NCI-H187 (cell line): ENCODE measurements around the gene SOWAHD.
"Not testable (repeated sequence)": the region's sequence is repeated elsewhere in the genome, so short reads cannot be mapped to it uniquely, and the experiment has no call there.

Source experiments
- DNase-seq, 2 experiments: peaks; one replicate each; lab custom pipeline; 2025; lab: John Stamatoyannopoulos, UW

Gene SOWAHD

GRCh38 chrX:119757979-119758730 is at the start of gene SOWAHD:
SOWAHD (plus strand) TSS chrX:119758588; CDS start chrX:119758668, 80 bp downstream.
- no peak for DNase-seq

GRCh38 chrX:119708936-119709335 is 49.5 kb upstream of the SOWAHD start:
- no peak for DNase-seq

GRCh38 chrX:119709630-119710029 is 48.8 kb upstream of the SOWAHD start:
- DNase-seq, result no peak

- DNase-seq, result no peak
These were observed 36.9 kb upstream of the SOWAHD start for GRCh38 chrX:119721487-119721886.

GRCh38 chrX:119721926-119722325 is 36.5 kb upstream of the SOWAHD start:
- DNase-seq, result no peak

GRCh38 chrX:119726900-119727555 is 31.4 kb upstream of the SOWAHD start:
- DNase-seq, result no peak

- DNase-seq, result no peak
These were observed 29.9 kb upstream of the SOWAHD start for GRCh38 chrX:119728487-119728886.

GRCh38 chrX:119729408-119730201 is 28.8 kb upstream of the SOWAHD start:
- DNase-seq, result no peak

GRCh38 chrX:119734897-119735339 is 23.5 kb upstream of the SOWAHD start:
- no peak for DNase-seq

- no peak for DNase-seq
These were observed 22.9 kb upstream of the SOWAHD start for GRCh38 chrX:119735467-119735866.

GRCh38 chrX:119736206-119736764 is 22.1 kb upstream of the SOWAHD start:
- no peak for DNase-seq

GRCh38 chrX:119738742-119739141 is 19.6 kb upstream of the SOWAHD start:
- DNase-seq, result no peak

GRCh38 chrX:119745283-119745848 is 13.0 kb upstream of the SOWAHD start:
- DNase-seq, result no peak

- not testable (repeated sequence) for DNase-seq
These were observed 8.3 kb upstream of the SOWAHD start for GRCh38 chrX:119750131-119750530.

- DNase-seq, result not testable (repeated sequence)
These were observed 7.6 kb upstream of the SOWAHD start for GRCh38 chrX:119750751-119751150.

- DNase-seq, result no peak
These were observed 5.4 kb upstream of the SOWAHD start for GRCh38 chrX:119753001-119753400.

GRCh38 chrX:119753639-119754257 is 4.6 kb upstream of the SOWAHD start:
- DNase-seq, result no peak

GRCh38 chrX:119755981-119756533 is 2.3 kb upstream of the SOWAHD start:
- no peak for DNase-seq

- no peak for DNase-seq
These were observed 1.3 kb upstream of the SOWAHD start for GRCh38 chrX:119756926-119757635.

- DNase-seq, result no peak
These were observed 776 bp upstream of the SOWAHD start for GRCh38 chrX:119757646-119757978.
